Tibial artery (tissue), 4 donors: ENCODE data around the gene NOTCH1.
A peak's percentile ranks its signal among the peaks of the same experiment; 100 is the strongest.

Experiments used
- DNase-seq, 2 donors: peaks; one replicate each; pipeline ENCODE4 v3.0.0-alpha.2; 2019
- H3K27ac ChIP-seq, 2 donors: fragments of 200-600 bp; sonication (generic) in 1 of 2; 1 replicate in 1 of 2; 2 replicates in 1 of 2; pipeline ENCODE4 v1.5.1; 2018 to 2019; ENCODE audit warnings: mild to moderate bottlenecking in 1 of 2
- H3K27me3 ChIP-seq, 2 donors: fragments of 200-600 bp; sonication (generic) in 1 of 2; one replicate each; pipeline versions ENCODE4 v1.5.1 to v1.6.0; 2016 to 2019
- H3K36me3 ChIP-seq, 3 donors: fragments of 200-600 bp; sonication (generic) in 2 of 3; one replicate each; pipeline ENCODE4 v1.5.1; 2016 to 2019; ENCODE audit warnings: mild to moderate bottlenecking in 2 of 3
- H3K4me1 ChIP-seq, 4 donors: fragments of 200-600 bp; sonication (generic) in 2 of 4; 1 replicate in 3 of 4; 2 replicates in 1 of 4; pipeline ENCODE4 v1.5.1; 2016 to 2019
- H3K4me3 ChIP-seq, 2 donors: fragments of 200-600 bp; sonication (generic) in 1 of 2; 1 replicate in 1 of 2; 2 replicates in 1 of 2; pipeline ENCODE4 v1.5.1; 2018 to 2019; ENCODE audit warnings: mild to moderate bottlenecking in 2 of 2
- H3K9me3 ChIP-seq, 3 donors: fragments of 200-600 bp; sonication (generic) in 1 of 3; one replicate each; pipeline ENCODE4 v1.5.1; 2016 to 2019
- CTCF ChIP-seq, 2 experiments: fragments of 200-600 bp in 1 of 2; fragments of 450-650 bp in 1 of 2; IDR thresholded peaks; one replicate each; pipeline ENCODE4 v1.5.1; 2017 to 2019; ENCODE audit warnings: antibody characterized with exemption in 2 of 2, mild to moderate bottlenecking in 1 of 2, moderate library complexity in 1 of 2
- intact Hi-C: fragments of 100-400 bp; cut with DNase I; formaldehyde crosslinking; loops from one replicate; pipeline ENCODE4 v1.15.0; 2023; ENCODE audit warnings: low total_unique reads

The NOTCH1 gene

GRCh38 chr9:136482046-136482792 is 63.6 kb downstream of the NOTCH1 start:
- no peak for TF ChIP-seq CTCF (IDR thresholded peaks at IDR 0.05)
- Histone ChIP-seq H3K4me3 (peak overlapping the region; percentile 83 to 98), H3K27me3 (no peaks in the 10 kb centered on the region), H3K27ac (peak overlapping the region; percentile 96 to 99), H3K4me1 (peaks cover 0 to 38% (median 28%) of the 10 kb centered on the region in 4 donors), H3K36me3 (peaks cover 2 to 26% (median 8%) of the 10 kb centered on the region in 3 donors), H3K9me3 (no peaks in the 10 kb centered on the region)
- intact Hi-C loops = no loop called here
- peak in 1 of 2 donors; percentile 49 for DNase-seq

GRCh38 chr9:136481558-136481957 is 64.3 kb downstream of the NOTCH1 start:
- intact Hi-C loops = no loop called here
- no peaks in the 10 kb centered on the region for H3K9me3 ChIP-seq
- no peaks in the 10 kb centered on the region for H3K27me3 ChIP-seq
- peaks cover 9 to 32% (median 15%) of the 10 kb centered on the region in 3 donors for H3K36me3 ChIP-seq
- no peak for DNase-seq
- H3K4me3 ChIP-seq = peak overlapping the region; percentile 83 to 98
- TF ChIP-seq CTCF (IDR thresholded peaks at IDR 0.05) = no peak
- no peak overlapping the region for H3K27ac ChIP-seq
- peaks cover 0 to 38% (median 26%) of the 10 kb centered on the region in 4 donors for H3K4me1 ChIP-seq

GRCh38 chr9:136476369-136477150 is 69.3 kb downstream of the NOTCH1 start:
- Histone ChIP-seq H3K4me3 (no peak overlapping the region), H3K36me3 (peaks cover 52 to 82% (median 65%) of the 10 kb centered on the region in 3 donors), H3K27ac (no peak overlapping the region), H3K4me1 (peaks cover 0 to 14% (median 5%) of the 10 kb centered on the region in 4 donors), H3K27me3 (no peaks in the 10 kb centered on the region), H3K9me3 (no peaks in the 10 kb centered on the region)
- no peak for TF ChIP-seq CTCF (IDR thresholded peaks at IDR 0.05)
- no peak for DNase-seq
- intact Hi-C loops = no loop called here

- Histone ChIP-seq H3K36me3 (peaks cover 66 to 95% (median 78%) of the 10 kb centered on the region in 3 donors), H3K4me1 (peaks cover 0 to 4% (median 0%) of the 10 kb centered on the region in 4 donors), H3K27me3 (no peaks in the 10 kb centered on the region), H3K9me3 (no peaks in the 10 kb centered on the region), H3K27ac (no peak overlapping the region), H3K4me3 (no peak overlapping the region)
- no peak for DNase-seq
- TF ChIP-seq CTCF (IDR thresholded peaks at IDR 0.05) = no peak
- intact Hi-C loops = no loop called here
These were observed 70.6 kb downstream of the NOTCH1 start for GRCh38 chr9:136474974-136475865.

- no peak for DNase-seq
- no peaks in the 10 kb centered on the region for H3K27me3 ChIP-seq
- peaks cover 0 to 9% (median 0%) of the 10 kb centered on the region in 4 donors for H3K4me1 ChIP-seq
- H3K36me3 ChIP-seq = peaks cover 77 to 95% (median 89%) of the 10 kb centered on the region in 3 donors
- no peak overlapping the region for H3K27ac ChIP-seq
- no peak overlapping the region for H3K4me3 ChIP-seq
- intact Hi-C loops = no loop called here
- TF ChIP-seq CTCF (IDR thresholded peaks at IDR 0.05) = no peak
- H3K9me3 ChIP-seq = no peaks in the 10 kb centered on the region
These were observed 71.7 kb downstream of the NOTCH1 start for GRCh38 chr9:136474021-136474640.
